Measurements from ENCODE around the gene PLXNB2.
"Not testable (repeated sequence)": the region's sequence is repeated elsewhere in the genome, so short reads cannot be mapped to it uniquely, and the experiment has no call there.

PLXNB2 gene

DNA sequence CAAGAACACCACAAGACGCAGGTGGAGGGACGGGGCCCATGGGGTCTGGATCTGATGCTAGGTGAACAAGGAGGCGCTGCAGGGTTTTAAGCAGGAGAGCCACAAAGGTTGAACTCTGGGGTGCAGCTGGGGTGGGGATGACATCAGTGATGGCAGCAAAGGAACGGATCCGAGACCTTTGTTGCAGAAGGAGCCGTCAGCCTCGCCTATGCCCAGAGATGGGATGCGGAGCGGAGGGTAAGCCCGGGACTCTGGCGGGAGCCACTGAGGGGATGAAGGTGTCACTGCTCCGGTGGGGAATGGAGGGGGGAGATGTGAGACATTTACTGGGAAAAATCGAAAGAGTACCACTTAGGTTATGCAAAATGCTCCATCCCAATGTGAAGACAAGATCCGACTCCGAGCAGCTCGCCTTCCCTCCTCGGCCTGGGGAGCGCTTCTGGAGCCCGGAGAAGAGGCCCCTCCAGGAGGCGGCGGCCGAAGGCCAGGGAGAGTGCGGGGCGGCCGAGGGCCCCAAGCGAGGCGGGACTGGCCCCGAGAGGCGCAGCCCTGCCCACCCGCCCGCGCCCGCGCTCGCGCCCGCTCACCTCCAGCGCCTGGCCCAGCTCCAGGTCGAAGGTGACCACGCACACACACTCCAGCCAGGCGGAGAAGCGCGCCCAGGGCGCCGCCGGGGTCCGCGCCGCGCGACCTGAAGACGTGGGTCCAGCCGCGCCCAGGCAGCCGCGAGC lies 18.9 kb upstream of the PLXNB2 start:
- DNase-seq: no peak

DNA sequence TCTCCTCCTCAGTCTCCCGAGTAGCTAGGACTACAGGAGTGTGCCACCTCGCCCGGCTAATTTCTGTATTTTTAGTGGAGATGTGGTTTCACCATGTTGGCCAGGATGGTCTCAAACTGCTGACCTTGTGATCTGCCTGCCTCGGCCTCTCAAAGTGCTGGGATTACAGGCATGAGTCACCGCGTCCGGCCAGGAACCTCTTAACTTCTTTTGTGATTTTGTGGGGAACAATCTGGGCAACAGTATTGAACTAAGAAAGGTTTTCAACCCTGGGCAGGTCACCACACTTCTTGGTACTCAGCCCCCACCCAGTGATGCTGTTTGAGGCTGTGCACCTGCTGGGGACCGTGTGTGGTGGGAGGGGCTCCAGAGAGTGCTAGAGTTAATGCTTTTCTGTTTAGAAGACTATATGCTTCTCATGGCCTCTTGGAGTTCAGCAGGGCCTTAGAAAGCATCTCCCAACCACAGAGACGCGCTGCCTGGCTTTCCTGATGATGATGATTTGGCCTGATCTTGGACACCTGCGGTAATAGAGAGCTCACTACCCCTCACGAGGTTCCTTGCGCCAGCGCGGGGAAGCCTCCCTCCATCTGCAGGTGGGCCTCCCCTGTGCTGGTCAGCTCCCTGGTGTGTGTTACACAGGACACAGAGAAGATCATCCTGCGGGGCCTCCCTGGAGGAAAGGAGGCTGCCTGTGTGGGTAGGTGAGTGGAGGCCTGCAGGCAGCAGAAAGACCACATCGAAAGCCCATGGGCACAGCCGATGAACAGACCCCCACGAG lies 18.2 kb upstream of the PLXNB2 start:
- no peak for DNase-seq

DNA sequence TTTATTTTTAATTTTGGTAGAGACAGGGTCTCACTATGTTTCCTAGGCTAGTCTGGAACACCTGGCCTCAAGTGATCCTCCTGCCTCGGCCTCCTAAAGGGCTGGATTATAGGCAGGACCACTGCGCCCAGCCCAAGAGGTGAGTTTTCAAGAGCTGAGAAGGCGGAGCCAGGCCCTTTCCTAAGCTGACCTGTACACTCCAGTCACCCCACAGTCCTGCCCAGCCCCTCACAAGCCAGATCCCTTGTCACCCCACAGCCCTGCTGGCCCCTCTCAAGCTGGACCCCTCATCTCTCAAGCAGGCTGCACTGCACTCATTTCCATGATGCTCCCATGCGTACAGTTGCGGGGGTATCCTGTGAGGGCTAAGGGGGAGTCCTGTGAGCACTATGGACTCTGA lies 16.5 kb upstream of the PLXNB2 start:
- no peak for DNase-seq

DNA sequence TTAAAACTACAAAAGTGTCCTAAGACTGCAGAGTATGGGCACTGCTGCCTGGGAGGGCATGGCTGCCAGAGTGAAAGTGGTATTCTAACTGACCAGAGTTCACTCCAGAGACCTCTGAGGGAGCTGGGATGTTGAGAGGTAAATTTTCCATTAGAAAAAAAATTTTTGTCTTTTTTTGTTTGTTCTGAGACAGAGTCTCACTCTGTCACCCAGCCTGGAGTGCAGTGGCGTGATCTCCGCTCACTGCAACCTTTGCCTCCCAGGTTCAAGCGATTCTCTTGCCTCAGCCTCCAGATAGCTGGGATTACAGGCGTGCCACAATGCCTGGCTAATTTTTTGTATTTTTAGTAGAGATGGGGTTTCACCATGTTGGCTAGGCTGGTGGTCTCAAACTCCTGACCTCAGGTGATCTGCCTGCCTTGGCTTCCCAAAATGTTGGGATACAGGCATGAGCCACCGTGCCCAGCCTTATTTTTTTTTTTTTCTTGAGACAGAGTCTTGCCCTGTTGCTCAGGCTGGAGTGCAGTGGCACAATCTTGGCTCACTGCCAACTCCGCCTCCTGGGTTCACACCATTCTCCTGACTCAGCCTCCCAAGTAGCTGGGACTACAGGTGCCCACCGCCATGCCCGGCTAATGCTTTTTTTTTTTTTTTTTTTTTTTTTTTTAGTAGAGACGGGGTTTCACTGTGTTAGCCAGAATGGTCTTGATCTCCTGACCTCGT lies 15.1 kb upstream of the PLXNB2 start:
- DNase-seq: not testable (repeated sequence)

DNA sequence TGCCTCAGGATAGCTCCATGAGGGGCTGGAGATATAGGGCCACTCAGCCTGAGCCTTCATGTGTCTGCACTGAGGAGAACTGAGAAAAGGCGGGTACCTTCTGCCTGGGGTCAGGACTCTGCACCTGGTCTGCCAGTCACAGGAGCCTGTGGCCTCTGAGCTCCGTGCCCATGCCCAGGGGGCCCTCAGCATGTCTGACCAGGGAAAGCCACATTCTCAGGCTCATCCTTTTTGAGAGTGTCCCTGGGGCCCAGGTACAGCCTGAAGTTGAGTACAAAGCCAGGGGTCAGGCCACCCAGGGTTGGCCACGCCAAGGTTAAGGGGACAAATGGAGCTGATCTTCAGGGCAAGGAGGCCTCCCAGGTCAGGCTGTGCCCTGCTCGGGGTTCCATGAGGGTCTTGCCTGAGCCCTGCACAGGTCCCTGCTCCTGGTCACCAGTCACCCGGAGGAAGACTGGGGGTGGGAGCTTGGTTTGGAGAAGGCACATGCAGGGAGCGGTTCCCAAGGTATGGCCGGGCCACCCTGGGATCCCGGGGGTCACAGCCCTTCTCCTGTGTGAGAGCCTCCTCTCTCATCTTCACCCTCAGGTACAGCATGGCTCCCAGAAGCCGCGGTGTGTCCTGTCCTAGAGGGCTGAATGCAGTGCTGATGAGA lies 13.4 kb upstream of the PLXNB2 start:
- no peak for DNase-seq

DNA sequence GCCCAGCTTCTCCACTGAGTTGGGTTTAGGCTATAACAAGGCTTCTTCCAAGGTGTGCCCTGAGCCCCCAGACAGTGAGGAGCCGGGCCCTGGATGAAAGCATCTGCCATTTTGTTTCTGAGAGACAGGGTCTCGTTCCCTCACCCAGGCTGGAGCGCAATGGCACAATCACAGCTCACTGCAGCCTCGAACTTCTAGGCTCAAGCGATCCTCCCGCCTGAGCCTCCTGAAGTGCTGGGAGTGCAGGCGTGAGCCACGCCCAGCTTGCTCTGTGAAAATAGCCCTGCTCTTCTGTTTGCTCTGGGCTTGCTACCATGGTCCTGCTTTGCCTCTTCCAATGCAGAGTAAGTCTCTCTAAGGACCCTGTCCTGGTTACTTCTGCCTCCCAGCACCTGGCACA lies 12.7 kb upstream of the PLXNB2 start:
- DNase-seq: no peak

DNA sequence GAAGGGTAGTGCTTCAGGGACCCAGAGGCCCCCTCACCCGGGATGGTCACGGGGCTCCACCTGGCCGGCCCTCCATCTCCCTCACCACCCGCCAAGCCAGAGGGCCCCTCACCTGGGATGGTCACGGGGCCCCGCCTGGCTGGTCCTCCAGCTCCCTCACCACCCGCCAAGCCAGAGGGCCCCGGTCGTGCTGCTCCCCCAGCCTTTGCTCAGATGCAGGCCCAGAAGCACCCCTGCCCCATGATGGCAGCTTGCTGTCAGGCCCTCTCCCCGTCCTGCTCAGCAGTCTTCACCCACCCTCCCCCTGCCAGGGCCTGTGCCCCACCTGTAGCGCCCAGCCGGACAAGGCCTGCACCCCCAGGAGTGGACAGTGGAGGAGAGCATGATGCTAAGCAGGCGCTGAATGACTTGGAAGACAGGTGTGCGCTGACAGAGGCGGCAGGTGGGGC lies 12.1 kb upstream of the PLXNB2 start:
- no peak for DNase-seq

DNA sequence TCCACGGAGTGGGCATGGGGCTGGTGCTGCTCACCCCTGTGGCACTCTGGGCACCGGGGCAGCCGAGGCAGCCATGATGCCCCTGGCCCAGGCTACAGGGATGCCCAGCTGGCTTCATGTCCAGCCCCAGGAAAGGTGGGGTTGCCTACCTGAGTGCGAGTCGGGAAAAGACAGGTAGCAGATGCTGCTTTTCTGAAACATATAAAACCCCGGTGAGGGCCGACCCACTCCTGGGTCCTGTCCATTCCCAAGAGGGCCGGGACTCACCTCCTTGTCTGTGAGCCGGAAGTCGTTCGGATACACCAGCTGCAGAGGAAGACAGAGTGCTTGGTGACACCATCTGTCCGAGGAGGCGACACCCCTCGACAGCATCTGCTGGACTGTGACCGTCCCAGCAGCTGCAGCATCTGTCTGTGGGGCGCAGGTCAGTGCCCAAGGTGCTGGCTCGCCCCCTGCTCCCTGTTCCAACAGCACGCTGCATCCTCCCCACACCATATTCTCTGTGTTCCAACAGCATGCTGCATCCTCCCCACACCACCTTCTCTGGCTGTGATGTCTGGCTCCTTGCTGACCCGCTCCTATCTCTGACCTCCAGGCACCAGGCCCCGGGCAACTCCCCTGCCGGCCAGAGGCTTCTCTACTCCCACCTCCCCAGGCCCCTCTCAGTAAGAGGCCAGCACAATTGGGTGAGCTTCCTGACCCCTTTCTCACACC lies 11.4 kb upstream of the PLXNB2 start:
- DNase-seq: no peak

DNA sequence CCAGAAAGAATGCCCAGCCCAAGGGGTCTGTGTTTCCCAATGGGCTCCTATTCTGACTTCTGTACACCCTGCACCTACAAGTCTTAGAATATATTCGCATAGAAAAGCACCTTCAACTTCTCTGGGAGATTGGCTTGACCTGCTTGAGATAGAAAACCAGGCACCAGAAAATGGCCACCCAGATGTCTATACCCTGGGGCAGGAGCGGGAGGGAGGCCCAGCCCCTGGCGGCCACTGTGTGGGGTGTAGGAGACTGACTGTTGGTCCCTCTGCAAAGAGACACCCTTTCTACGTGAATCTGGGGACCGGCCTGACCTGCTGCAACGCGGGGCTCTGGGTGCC lies 10.9 kb upstream of the PLXNB2 start:
- DNase-seq: no peak

DNA sequence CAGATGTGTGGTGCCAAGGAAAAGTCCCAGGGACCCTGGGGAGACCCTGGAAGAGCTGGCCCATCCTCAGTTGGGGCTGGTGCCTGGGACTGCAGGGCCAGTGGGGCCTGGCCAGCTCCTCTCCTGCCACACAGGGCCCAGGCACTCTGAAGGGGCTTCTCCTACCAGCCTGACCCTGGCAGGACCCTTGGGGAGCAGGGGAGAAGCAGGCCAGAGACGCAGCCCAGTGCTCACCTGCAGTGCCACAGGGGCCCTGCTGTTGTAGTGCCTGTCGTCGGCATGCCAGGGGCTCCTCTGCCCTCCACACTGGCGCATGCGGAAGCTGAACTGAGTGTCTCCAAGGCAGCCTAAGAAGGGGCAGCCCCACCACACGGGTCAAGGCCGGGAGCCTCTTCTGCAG lies 10.2 kb upstream of the PLXNB2 start:
- DNase-seq: no peak

DNA sequence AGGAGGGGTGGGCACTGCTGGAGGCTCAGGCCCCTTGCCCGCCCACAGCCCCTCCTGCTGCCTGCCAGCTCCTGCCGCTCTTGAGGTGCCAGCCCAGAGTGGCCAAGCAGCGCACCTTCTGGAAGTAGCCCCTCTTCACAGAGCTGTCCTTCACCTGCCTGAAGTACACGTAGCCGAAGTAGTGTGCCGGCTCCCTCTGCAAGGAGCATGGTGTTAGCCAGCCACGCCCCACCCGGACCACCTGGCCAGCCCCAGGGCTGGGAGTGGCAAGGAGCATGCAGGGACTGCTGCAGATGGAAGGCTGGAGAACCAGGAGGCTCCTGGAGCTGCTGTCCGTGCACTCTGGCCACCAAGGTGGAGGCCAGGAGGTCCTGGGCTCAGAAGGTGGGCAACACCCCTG lies 9.7 kb upstream of the PLXNB2 start:
- DNase-seq: no peak

DNA sequence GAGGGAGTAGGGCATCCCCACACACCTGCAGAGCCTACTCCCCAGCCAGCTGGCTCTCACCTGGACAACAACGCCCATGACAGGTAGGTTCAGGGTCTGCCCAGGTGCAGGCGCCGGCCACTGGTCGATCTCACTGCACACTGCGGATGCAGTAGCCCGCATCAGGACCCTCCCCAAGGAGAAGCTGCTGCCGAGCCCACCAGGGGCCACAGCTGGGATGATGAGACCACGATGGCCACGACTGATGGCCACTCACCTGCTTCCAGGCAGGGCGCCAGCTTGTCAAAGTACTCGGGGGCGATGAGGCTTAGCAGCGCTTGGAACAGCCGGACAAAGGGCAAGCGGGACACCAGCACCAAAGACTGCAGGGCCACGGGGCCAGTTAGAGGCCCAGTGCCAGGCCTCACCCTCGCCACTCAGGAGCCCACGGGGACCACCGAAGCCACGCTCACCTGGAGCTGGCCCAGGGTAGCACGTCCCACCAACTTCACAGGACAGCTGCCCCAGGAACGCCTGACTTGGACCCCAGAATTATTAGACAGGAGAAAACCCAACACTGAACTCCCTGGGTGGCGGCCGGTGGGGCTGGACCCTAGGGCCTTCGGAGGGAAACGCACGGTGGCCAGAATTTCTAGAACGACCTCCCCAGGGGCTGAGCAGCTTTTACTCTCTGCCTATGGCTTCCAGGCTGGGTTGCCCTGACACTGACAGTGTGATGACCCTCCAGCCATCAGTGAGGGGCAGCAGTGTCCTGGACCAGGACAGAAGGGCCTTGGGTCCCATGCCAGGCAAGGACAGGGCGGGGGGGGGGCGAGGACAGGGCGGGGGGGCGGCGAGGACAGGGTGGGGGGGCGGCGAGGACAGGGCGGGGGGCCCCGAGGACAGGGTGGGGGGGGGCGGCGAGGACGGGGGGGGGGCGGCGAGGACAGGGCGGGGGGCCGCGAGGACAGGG lies 8.9 kb upstream of the PLXNB2 start:
- no peak for DNase-seq

DNA sequence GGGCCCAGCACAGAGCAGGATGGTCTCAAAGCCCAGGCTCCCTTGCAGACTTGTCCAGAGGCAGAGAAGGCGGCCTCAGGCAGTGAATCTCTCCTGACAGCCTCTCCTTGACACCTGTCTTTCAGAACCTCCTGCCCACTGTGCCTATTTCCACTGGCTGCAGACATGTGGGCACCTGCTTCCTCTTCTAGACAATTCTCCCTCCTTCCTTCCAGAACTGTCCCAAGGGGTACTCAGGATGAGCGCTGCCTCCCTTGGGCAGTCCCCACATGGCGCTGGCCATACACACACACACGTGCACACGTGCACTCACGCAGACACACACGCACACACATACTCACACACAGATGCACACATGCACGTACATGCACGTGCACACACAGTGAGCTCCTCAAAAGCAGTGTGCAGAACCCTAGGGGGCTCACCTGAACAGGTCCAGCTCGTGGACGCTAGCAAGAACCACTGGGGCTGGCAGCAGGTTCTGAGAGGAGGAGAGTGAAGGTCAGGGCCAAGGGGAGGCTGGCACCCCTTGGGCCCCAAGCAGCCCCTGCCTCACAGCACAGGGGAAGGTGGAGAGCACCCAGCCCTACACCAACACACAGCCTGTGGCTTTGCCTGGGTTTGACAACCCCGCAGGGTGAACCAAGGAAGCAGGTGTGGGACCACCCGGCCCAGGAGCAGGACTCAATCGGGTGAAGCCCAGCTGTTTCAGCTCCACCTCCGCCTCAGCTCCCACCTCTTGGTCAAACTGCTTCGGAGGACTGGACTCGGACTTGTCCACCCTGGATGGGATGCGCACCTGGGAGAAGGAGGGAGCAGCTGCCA lies 8.1 kb upstream of the PLXNB2 start:
- no peak for DNase-seq

DNA sequence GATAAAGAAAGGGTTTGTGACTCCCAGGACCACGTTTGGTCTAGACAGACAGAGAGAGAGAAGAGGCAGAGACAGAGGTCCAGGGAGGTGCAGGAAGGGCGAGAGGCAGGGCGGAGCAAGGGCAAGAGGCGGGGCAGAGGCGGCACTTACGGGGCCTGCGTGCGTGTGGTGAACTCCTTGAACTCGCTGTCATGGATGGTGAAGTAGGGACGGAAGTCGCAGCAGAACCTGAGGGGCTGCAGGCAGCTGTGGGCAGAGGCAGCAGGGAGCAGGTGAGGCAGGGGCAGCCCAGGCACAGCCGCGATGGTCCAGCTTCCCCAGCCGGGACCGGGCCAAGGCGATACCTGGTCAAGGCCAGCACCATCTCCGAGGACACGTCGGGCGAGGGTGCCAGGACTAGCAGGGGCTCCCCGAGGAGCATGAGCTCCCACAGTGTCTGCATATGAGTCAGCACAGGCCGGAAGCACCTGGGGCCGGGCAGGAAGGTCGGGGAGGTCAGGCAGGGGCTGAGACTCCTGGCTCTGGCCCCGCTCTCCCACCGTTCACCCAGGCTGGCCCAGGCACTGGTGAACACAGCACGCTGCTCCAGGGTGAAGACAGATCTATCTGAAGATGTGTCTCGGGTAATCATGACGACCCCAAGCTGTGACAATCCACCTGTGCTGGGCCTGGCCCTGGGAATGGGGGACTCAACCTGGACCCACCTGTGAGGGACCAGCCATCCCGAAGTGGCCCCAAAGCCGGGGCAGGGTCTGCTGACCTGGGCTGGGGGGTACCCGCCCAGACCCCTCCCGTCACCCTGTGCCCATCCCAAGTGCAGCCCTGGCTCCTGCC lies 7.2 kb upstream of the PLXNB2 start:
- DNase-seq: no peak

DNA sequence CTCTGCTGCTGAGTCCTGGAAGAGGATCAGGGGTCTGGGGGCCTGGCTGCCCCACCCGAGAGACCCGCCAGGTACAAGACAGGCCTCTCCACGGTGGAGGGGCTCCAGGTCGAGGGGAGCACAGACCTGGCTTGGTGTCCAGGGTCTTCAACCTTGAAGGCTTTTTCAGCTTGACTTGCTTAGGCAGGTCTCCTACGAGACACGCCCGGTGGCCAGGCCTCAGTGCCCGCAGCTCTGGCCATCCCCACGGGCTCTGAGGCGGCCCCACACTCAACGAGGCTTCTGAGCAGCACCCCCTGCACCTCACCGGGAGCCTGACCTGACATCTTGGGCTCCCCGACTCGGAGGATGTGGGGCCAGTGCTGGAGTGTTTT lies 6.6 kb upstream of the PLXNB2 start:
- DNase-seq: no peak

DNA sequence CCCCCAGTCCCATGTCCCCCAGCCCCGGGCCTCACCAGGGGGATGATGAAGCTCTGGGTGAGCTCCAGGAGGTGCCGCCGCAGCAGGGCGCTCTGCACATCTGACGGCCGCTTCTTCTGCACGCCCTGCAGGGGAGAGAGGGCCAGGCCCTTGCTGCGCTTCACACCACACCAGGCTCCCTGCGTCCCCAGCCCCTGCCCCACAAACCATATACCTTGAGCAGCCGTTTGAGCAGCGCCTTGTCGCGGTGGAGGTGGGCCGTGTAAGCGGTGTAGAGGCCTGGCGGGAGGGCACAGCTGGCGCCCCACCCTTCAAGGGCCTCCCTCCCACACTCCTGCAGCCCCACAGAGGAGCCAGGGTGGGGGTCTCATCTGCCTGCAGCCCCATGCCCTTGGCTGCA lies 6.2 kb upstream of the PLXNB2 start:
- DNase-seq: no peak

DNA sequence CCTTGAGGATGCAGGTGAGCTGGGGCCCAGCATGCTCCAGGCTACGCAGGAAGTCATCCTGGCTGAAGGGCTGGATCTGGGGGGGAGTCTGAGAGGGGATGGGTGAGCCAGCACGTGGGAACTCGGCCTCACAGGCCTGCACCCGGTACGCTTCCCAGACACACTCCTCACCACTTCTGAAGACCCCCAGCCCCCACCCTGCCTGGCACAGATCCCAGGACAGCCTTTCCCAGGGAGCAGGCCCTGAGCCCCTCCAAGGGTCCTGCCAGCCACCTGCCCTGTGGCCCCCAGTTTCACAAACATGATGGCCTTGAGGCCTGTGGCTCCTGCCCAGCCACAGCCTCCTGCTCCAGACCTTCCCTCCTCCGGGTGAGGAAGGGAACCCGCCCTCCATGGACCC lies 5.6 kb upstream of the PLXNB2 start:
- no peak for DNase-seq

DNA sequence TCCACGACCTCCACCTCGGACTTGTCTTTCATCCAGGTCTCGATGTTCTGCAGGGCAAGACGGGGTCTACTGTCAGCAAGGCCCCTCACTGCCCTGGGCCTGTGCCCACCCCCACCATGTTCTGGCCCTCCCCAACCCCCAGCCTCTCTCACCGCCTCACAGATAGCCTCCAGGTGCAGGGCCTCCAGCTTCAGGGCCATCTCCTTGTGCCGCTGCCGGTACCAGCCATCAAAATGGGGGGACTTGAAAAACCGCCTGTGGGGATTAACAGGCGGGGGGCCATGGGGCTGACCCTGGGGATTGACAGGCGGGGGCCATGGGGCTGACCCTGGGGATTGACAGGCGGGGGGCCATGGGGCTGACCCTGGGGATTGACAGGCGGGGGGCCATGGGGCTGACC lies 4.9 kb upstream of the PLXNB2 start:
- DNase-seq: no peak

DNA sequence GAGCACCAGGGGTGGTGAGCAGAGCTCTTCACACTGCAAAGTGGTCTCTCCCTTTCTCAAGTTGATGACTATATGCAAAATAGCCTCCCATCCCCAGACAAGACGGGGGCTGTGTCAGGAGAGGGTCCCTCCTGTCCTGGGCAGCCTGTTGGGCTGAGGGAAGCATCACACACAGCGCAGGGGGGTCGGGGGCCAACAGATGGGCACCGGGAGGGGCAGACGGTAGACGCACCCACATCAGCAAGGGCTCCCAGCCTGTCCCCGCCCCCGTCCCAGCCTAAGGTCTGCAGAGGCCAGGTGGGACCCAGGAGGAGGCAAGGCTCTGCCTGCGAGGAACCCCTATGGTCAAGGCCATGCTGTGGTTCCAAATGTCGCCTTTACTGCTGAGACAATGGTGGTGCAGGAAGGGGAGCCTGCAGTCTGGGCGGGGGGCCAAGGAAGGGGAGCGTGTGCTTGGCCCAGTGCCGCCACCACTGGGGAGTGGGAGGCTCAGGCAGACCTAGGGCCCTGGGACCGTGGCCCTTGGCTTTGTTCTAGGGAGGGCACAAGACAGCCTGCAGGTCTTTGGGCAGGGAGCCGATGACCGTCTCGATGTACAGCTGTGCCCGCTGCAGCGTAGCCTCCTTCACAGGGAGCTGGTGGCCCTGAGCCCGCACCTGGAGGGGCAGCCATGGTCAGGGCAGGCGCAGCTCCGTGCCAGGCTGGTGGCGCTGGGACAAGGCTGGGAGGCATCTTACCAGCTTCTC lies 4.3 kb upstream of the PLXNB2 start:
- DNase-seq: no peak

Data from NCI-H1930 (cell line).